Activated T-helper 1 cell treated with anti-CD3 and anti-CD28 coated beads, Interleukin-12 subunit alpha, Interleukin-12 subunit beta, Interleukin-2, Interleukin-4 antibody, amounts not matched to agents 30 ng/mL and 10 ng/mL and 1 ng/mL, durations not matched to agents 14 hours and 24 hours and 36 hours (primary cell): ENCODE results near the gene POLE. TPM values are rescaled to one million over a fixed set of nuclear protein-coding genes. Genes with fewer than 3 reads are reported as not detected.

Experiments used
- DNase-seq: peaks from one replicate; pipeline ENCODE4 v3.0.0; 2021; ENCODE audit warnings: low spot score
- H3K27ac Mint-ChIP-seq: one replicate; pipeline ENCODE4 v1.8.0; 2021; ENCODE audit warnings: mild to moderate bottlenecking, mixed read lengths
- H3K27me3 Mint-ChIP-seq: one replicate; pipeline ENCODE4 v1.8.0; 2022; ENCODE audit warnings: mild to moderate bottlenecking, moderate library complexity, mixed read lengths; ENCODE audit not compliant: insufficient read depth
- H3K36me3 Mint-ChIP-seq: one replicate; pipeline ENCODE4 v1.8.0; 2021; ENCODE audit warnings: low read depth, mixed read lengths
- H3K4me1 Mint-ChIP-seq: one replicate; pipeline ENCODE4 v1.8.0; 2021; ENCODE audit warnings: low read depth, mixed read lengths
- H3K4me3 Mint-ChIP-seq: one replicate; pipeline ENCODE4 v1.8.0; 2021; ENCODE audit warnings: mild to moderate bottlenecking, moderate library complexity, mixed read lengths
- H3K9me3 Mint-ChIP-seq: one replicate; pipeline ENCODE4 v1.8.0; 2021; ENCODE audit warnings: mixed read lengths
- intact Hi-C: fragments of 100-400 bp; cut with micrococcal nuclease; formaldehyde crosslinking; loops from one replicate; pipeline ENCODE4 v1.15.1; 2024
- total RNA-seq: library from RNA; stranded (reverse); gene quantifications from 2 replicates; pipeline ENCODE4 v1.2.3, GENCODE V29; 2022

POLE gene
- total RNA-seq, 1 donor from 2014 or later: 168 TPM

- no peaks in the 10 kb centered on the region for H3K27me3 Mint-ChIP-seq
- intact Hi-C loops: no loop called here
- peaks cover 14% of the 10 kb centered on the region for H3K4me1 Mint-ChIP-seq
- no peak for DNase-seq
- no peak overlapping the region for H3K27ac Mint-ChIP-seq
- no peaks in the 10 kb centered on the region for H3K9me3 Mint-ChIP-seq
- H3K36me3 Mint-ChIP-seq: peaks cover 61% of the 10 kb centered on the region
- H3K4me3 Mint-ChIP-seq: no peak overlapping the region
These were observed 52.6 kb downstream of the POLE start for GRCh38 chr12:132634411-132634990.

GRCh38 chr12:132633901-132634300 lies 53.2 kb downstream of the POLE start:
- peaks cover 61% of the 10 kb centered on the region for H3K36me3 Mint-ChIP-seq
- no peak overlapping the region for H3K4me3 Mint-ChIP-seq
- no peak overlapping the region for H3K27ac Mint-ChIP-seq
- H3K4me1 Mint-ChIP-seq: peaks cover 14% of the 10 kb centered on the region
- no peaks in the 10 kb centered on the region for H3K9me3 Mint-ChIP-seq
- intact Hi-C loops: no loop called here
- H3K27me3 Mint-ChIP-seq: no peaks in the 10 kb centered on the region
- DNase-seq: no peak

GRCh38 chr12:132633398-132633797 lies 53.7 kb downstream of the POLE start:
- H3K9me3 Mint-ChIP-seq: no peaks in the 10 kb centered on the region
- intact Hi-C loops: no loop called here
- DNase-seq: no peak
- peaks cover 62% of the 10 kb centered on the region for H3K36me3 Mint-ChIP-seq
- peaks cover 14% of the 10 kb centered on the region for H3K4me1 Mint-ChIP-seq
- H3K27me3 Mint-ChIP-seq: no peaks in the 10 kb centered on the region
- H3K4me3 Mint-ChIP-seq: no peak overlapping the region
- no peak overlapping the region for H3K27ac Mint-ChIP-seq

DNA sequence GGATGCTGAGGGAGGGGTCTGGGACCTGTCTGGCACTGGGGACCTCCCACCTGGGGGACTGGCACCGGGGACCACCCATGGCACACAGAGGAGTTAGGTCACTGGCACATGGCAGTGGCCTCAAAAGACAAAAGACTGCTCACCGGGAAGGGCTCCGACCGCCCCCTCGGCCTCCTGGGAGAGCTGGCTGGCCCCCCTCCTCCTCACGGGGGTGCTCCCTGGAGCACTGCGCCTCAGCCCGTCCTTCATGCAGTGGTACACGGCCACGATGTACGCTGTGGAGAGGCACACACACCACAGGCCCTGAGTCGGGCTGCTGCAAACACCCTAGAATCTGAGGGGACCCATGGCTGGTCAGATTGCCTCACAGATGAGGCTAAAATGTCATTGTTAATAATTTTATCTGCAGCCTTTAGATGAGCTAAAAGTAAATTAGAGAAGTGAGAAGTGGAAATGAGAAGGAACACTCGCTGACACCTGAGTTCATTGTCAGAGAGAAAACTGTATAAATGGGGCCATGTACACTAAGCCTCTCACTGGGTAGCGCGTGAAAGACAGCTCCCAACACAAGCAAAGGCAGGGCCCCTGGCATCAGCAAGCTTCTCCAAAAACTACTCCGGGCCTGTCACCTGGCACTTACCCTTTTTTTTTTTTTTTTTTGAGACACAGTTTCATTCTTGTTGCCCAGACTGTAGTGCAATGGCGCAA lies 54.5 kb downstream of the POLE start:
- DNase-seq: no peak
- intact Hi-C loops: no loop called here
- Mint-ChIP-seq H3K27ac (no peak overlapping the region), H3K27me3 (no peaks in the 10 kb centered on the region), H3K36me3 (peaks cover 56% of the 10 kb centered on the region), H3K9me3 (no peaks in the 10 kb centered on the region), H3K4me1 (peaks cover 8% of the 10 kb centered on the region), H3K4me3 (no peak overlapping the region)

DNA sequence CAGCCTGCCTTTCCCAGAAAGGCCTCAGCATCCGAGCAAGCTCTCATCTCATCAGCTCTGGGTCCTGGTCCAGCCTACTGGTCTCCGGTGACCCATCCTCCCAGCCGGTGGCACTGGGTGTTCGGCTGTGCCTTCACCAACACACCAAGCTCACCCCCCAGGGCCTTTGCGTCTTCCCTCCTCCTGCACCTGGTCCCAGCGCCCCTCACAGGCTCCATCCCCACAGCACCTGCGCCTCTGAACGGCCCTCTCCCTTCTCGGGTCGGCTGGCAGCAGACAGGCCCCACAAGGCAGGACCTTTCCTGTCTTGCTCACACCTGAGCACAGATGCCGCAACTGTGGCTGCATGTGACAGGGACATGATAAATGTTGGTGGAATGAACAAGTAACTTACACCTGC lies 55.5 kb downstream of the POLE start:
- Mint-ChIP-seq H3K4me3 (no peak overlapping the region), H3K36me3 (peaks cover 50% of the 10 kb centered on the region), H3K27me3 (no peaks in the 10 kb centered on the region), H3K4me1 (no peaks in the 10 kb centered on the region), H3K27ac (no peak overlapping the region), H3K9me3 (no peaks in the 10 kb centered on the region)
- no peak for DNase-seq
- intact Hi-C loops: no loop called here

DNA sequence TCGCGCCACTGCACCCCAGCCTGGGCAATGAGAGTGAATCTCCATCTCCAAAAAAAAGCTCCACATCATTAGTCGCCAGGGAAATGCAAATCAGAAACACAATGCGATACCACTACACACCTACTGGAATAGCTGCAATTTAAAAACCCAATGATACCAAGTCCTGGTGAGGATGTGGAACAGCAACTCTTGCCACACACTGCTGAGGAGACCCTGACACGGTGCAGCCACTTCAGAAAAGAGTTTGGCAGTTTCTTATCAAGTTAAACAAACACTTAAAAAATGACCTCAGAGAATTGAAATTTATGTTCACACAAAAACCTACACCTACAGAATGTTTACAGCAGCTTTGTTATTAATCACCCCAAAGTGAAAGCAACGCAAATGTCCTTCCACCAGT lies 56.5 kb downstream of the POLE start:
- H3K4me3 Mint-ChIP-seq: no peak overlapping the region
- no peaks in the 10 kb centered on the region for H3K4me1 Mint-ChIP-seq
- DNase-seq: no peak
- intact Hi-C loops: no loop called here
- peaks cover 41% of the 10 kb centered on the region for H3K36me3 Mint-ChIP-seq
- H3K9me3 Mint-ChIP-seq: no peaks in the 10 kb centered on the region
- H3K27ac Mint-ChIP-seq: no peak overlapping the region
- H3K27me3 Mint-ChIP-seq: no peaks in the 10 kb centered on the region

GRCh38 chr12:132629330-132629729 lies 57.8 kb downstream of the POLE start:
- Mint-ChIP-seq H3K4me3 (no peak overlapping the region), H3K27me3 (no peaks in the 10 kb centered on the region), H3K4me1 (no peaks in the 10 kb centered on the region), H3K27ac (no peak overlapping the region), H3K9me3 (no peaks in the 10 kb centered on the region), H3K36me3 (peaks cover 34% of the 10 kb centered on the region)
- intact Hi-C loops: no loop called here
- no peak for DNase-seq

- intact Hi-C loops: no loop called here
These were observed 61.3 kb downstream of the POLE start for GRCh38 chr12:132625731-132626430.

GRCh38 chr12:132624910-132625630 lies 62.1 kb downstream of the POLE start:
- Mint-ChIP-seq H3K27me3 (peaks cover 2% of the 10 kb centered on the region), H3K4me3 (no peak overlapping the region), H3K36me3 (peaks cover 20% of the 10 kb centered on the region), H3K9me3 (no peaks in the 10 kb centered on the region), H3K27ac (no peak overlapping the region), H3K4me1 (peaks cover 4% of the 10 kb centered on the region)
- intact Hi-C loops: no loop called here
- no peak for DNase-seq

More at GRCh38 chr12:132625731-132626430, 61.3 kb downstream of the POLE start:
- Mint-ChIP-seq H3K9me3 (no peaks in the 10 kb centered on the region), H3K27ac (no peak overlapping the region), H3K27me3 (peaks cover 2% of the 10 kb centered on the region), H3K36me3 (peaks cover 26% of the 10 kb centered on the region), H3K4me3 (no peak overlapping the region), H3K4me1 (peaks cover 4% of the 10 kb centered on the region)
- DNase-seq: no peak

DNA sequence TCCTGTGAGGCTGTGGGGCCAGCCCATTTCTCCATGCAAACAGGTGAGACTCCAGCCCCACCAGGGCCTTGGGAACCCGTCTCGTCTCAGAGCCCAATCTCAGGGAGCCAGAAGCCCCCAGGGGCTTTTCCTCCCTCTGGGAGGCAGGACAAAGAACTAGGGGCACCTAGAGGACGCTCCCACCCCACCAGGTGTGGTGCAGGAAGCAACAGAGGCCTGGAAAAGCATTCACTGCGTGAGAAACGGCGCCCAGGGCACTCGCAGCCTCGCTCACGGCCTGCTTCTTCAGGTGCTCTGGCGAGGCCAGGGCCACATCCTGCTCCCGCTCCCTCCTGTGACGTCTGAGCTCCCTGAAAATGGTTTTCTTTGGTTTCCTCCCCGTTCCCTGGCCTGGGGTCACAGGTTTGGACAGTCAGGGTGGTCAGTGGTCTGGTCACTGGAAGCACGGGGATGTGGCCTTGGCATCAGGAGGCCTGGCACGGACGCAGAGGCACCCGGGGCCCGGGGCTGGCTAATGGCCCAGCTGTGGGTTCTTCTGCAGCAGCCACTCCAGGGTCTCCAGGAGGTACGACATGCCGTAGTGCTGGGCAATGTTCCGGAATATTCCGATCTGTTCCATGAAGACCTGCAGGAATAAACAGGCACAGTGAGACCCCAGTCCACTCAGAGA lies 62.8 kb downstream of the POLE start:
- Mint-ChIP-seq H3K27ac (no peak overlapping the region), H3K36me3 (peaks cover 16% of the 10 kb centered on the region), H3K9me3 (no peaks in the 10 kb centered on the region), H3K4me3 (no peak overlapping the region), H3K4me1 (peaks cover 4% of the 10 kb centered on the region), H3K27me3 (peaks cover 2% of the 10 kb centered on the region)
- DNase-seq: no peak
- intact Hi-C loops: no loop called here

DNA sequence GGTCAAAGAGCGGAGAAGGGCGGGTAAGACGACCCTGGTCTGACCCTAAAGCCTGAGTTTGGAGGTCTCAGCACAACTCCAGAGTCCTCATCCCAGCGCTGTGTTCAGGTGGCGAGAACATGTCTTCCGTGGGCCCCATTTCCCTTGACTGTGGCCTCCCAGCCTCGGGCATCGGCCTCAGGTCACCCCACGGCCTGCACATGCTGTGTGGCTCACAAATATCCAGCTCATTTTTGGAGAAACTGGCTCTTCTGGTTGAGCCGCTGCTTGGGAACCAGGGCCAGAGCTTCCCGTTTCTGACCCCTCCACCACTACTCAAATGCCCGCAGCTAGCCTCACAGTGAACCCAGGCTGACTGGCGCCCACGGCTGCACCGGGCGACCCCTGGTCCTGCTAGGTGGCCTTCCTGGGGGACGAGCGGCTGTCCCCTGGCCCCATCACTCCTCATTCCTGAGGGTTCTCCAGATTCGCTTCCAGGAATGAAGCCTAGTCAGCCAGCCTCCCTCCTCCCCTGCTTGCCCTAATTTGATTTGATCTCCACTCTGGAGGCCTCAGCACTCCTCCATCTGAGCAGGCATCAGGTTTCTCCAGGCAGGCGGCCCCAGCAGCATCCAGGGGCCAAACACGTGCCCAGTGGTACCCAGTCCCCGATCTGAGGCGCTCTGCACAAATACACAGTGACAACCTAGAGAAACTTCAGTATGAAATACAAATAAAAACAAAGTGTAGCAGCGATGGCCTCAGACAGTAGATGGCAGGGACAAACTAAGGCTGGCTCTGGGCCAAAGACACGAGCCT lies 63.9 kb downstream of the POLE start:
- intact Hi-C loops: no loop called here
- Mint-ChIP-seq H3K4me1 (peaks cover 4% of the 10 kb centered on the region), H3K9me3 (no peaks in the 10 kb centered on the region), H3K36me3 (peaks cover 11% of the 10 kb centered on the region), H3K27me3 (peaks cover 2% of the 10 kb centered on the region), H3K27ac (no peak overlapping the region), H3K4me3 (no peak overlapping the region)
- no peak for DNase-seq
